Activated naive CD4-positive, alpha-beta T cell treated with Interleukin-2 at 50 U/mL for 16 hours (primary cell): ENCODE measurements around the gene TIFAB.
"Not testable (repeated sequence)": the region's sequence is repeated elsewhere in the genome, so short reads cannot be mapped to it uniquely, and the experiment has no call there.

Source experiments
- DNase-seq: peaks from one replicate; pipeline ENCODE4 v3.0.0-alpha.2; 2020

The TIFAB gene

GRCh38 chr5:135452321-135453030 is at the start of gene TIFAB:
Gene TIFAB, minus strand, starts transcription at chr5:135452351. Its CDS starts 2,412 bp downstream, at chr5:135449939.
- no peak for DNase-seq

GRCh38 chr5:135498637-135498995 is 46.5 kb upstream of the TIFAB start:
- no peak for DNase-seq

- DNase-seq = no peak
Measured at GRCh38 chr5:135497971-135498636, 46.0 kb upstream of the TIFAB start.

- not testable (repeated sequence) for DNase-seq
Measured at GRCh38 chr5:135495531-135495930, 43.4 kb upstream of the TIFAB start.

- DNase-seq = no peak
Measured at GRCh38 chr5:135494196-135494595, 42.0 kb upstream of the TIFAB start.

GRCh38 chr5:135493406-135494180 is 41.4 kb upstream of the TIFAB start:
- DNase-seq = no peak

GRCh38 chr5:135492319-135492626 is 40.1 kb upstream of the TIFAB start:
- no peak for DNase-seq

- DNase-seq = no peak
Measured at GRCh38 chr5:135491552-135492318, 39.6 kb upstream of the TIFAB start.

- DNase-seq = no peak
Measured at GRCh38 chr5:135491038-135491551, 38.9 kb upstream of the TIFAB start.

GRCh38 chr5:135490245-135491037 is 38.3 kb upstream of the TIFAB start:
- no peak for DNase-seq

- no peak for DNase-seq
Measured at GRCh38 chr5:135489466-135490244, 37.5 kb upstream of the TIFAB start.

GRCh38 chr5:135488727-135489465 is 36.7 kb upstream of the TIFAB start:
- no peak for DNase-seq

GRCh38 chr5:135487839-135488514 is 35.8 kb upstream of the TIFAB start:
- no peak for DNase-seq

- no peak for DNase-seq
Measured at GRCh38 chr5:135487037-135487395, 34.9 kb upstream of the TIFAB start.

GRCh38 chr5:135486131-135487036 is 34.2 kb upstream of the TIFAB start:
- DNase-seq = no peak

- DNase-seq = no peak
Measured at GRCh38 chr5:135484674-135485086, 32.5 kb upstream of the TIFAB start.

GRCh38 chr5:135483254-135483653 is 31.1 kb upstream of the TIFAB start:
- no peak for DNase-seq

- no peak for DNase-seq
Measured at GRCh38 chr5:135482381-135482933, 30.3 kb upstream of the TIFAB start.

GRCh38 chr5:135481909-135482311 is 29.8 kb upstream of the TIFAB start:
- no peak for DNase-seq
